GM19238 (cell line): ENCODE results near the gene MLLT6.
"Not testable (repeated sequence)": the region's sequence is repeated elsewhere in the genome, so short reads cannot be mapped to it uniquely, and the experiment has no call there.

ENCODE experiments used
- DNase-seq: peaks from one replicate; pipeline ENCODE4 v3.0.0; 2011; ENCODE audit warnings: low spot score; ENCODE audit not compliant: insufficient read length

MLLT6 gene

GRCh38 chr17:38725066-38725465 lies 20.0 kb downstream of the MLLT6 start:
- DNase-seq = no peak

GRCh38 chr17:38726145-38726544 lies 21.1 kb downstream of the MLLT6 start:
- DNase-seq = not testable (repeated sequence)

GRCh38 chr17:38727736-38728135 lies 22.7 kb downstream of the MLLT6 start:
- no peak for DNase-seq

GRCh38 chr17:38728290-38728831 lies 23.3 kb downstream of the MLLT6 start:
- no peak for DNase-seq

- DNase-seq = no peak
These were observed 24.4 kb downstream of the MLLT6 start for GRCh38 chr17:38729368-38729885.

- peak; percentile 97 for DNase-seq
These were observed 24.9 kb downstream of the MLLT6 start, which contains the start of gene CISD3 for GRCh38 chr17:38729886-38730525. TSS of gene CISD3 (plus strand) at chr17:38730341. CDS start at chr17:38730359, 18 bp downstream.

- DNase-seq = no peak
These were observed 25.7 kb downstream of the MLLT6 start for GRCh38 chr17:38730526-38731379.

GRCh38 chr17:38731526-38732294 lies 26.6 kb downstream of the MLLT6 start:
- no peak for DNase-seq

GRCh38 chr17:38732376-38733281 lies 27.6 kb downstream of the MLLT6 start:
- DNase-seq = no peak

- no peak for DNase-seq
These were observed 28.4 kb downstream of the MLLT6 start for GRCh38 chr17:38733282-38733981.

GRCh38 chr17:38733982-38734973 lies 29.2 kb downstream of the MLLT6 start:
- DNase-seq = no peak

GRCh38 chr17:38735161-38735997 lies 30.3 kb downstream of the MLLT6 start:
- peak; percentile 81 for DNase-seq

GRCh38 chr17:38738007-38738662 lies 33.1 kb downstream of the MLLT6 start:
- DNase-seq = no peak

- DNase-seq = no peak
These were observed 33.6 kb downstream of the MLLT6 start for GRCh38 chr17:38738686-38739085.

- no peak for DNase-seq
These were observed 34.2 kb downstream of the MLLT6 start for GRCh38 chr17:38739305-38739704.

- DNase-seq = no peak
These were observed 35.0 kb downstream of the MLLT6 start for GRCh38 chr17:38740044-38740443.

GRCh38 chr17:38740806-38741205 lies 35.7 kb downstream of the MLLT6 start:
- no peak for DNase-seq
